ENCODE results near the gene ROPN1. TPM values are rescaled to one million over a fixed set of nuclear protein-coding genes. Genes with fewer than 3 reads are reported as not detected.
"Not testable (repeated sequence)": the region's sequence is repeated elsewhere in the genome, so short reads cannot be mapped to it uniquely, and the experiment has no call there.

The ROPN1 gene
- total RNA-seq, 3 donors from 2014 or later = 2.3 to 6.1 TPM; not detected in 1

DNA sequence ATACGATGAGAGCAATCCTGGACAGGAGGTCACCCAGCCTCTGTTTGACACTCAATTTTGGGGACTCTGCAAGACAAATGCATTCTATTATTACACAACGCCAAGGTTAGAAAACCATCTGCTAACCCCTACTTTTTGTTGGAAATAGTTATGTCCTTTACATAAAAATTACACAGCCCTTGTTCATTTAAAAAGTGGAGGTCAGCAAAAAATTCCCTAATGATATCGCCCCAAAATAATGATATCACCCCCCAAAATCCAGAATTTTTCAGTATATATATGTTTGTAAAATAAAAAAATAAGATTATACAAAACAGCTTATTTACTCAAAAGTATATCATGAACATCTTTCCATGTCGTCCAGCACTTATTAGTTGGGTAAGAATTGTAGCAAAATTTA lies 11.4 kb downstream of the ROPN1 start:
- intact Hi-C loops (cut with DNase I; ENCODE audit: low total_unique reads) = loop anchor here (5.0 kb wide), 1 partner anchor 687 kb away; no protein-coding TSS in a partner anchor
- TF ChIP-seq, protein P1, sequence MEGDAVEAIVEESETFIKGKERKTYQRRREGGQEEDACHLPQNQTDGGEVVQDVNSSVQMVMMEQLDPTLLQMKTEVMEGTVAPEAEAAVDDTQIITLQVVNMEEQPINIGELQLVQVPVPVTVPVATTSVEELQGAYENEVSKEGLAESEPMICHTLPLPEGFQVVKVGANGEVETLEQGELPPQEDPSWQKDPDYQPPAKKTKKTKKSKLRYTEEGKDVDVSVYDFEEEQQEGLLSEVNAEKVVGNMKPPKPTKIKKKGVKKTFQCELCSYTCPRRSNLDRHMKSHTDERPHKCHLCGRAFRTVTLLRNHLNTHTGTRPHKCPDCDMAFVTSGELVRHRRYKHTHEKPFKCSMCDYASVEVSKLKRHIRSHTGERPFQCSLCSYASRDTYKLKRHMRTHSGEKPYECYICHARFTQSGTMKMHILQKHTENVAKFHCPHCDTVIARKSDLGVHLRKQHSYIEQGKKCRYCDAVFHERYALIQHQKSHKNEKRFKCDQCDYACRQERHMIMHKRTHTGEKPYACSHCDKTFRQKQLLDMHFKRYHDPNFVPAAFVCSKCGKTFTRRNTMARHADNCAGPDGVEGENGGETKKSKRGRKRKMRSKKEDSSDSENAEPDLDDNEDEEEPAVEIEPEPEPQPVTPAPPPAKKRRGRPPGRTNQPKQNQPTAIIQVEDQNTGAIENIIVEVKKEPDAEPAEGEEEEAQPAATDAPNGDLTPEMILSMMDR (IDR thresholded peaks at IDR 0.05) = no peak
- TF ChIP-seq POLR2AphosphoS5 (IDR thresholded peaks at IDR 0.05) = no peak
- no peak for TF ChIP-seq POLR2A (IDR thresholded peaks at IDR 0.05)
- H3K27me3 ChIP-seq = no peaks in the 10 kb centered on the region
- no peaks in the 10 kb centered on the region for H3K36me3 ChIP-seq
- H3K4me1 ChIP-seq = no peaks in the 10 kb centered on the region
- DNase-seq (ENCODE audit: low spot score in 2 of 2) = no peak
- H3K4me3 ChIP-seq = peak overlapping the region in 2 of 3 donors; percentile 42 to 62
- H3K9me3 ChIP-seq = no peaks in the 10 kb centered on the region
- no peak overlapping the region for H3K27ac ChIP-seq

DNA sequence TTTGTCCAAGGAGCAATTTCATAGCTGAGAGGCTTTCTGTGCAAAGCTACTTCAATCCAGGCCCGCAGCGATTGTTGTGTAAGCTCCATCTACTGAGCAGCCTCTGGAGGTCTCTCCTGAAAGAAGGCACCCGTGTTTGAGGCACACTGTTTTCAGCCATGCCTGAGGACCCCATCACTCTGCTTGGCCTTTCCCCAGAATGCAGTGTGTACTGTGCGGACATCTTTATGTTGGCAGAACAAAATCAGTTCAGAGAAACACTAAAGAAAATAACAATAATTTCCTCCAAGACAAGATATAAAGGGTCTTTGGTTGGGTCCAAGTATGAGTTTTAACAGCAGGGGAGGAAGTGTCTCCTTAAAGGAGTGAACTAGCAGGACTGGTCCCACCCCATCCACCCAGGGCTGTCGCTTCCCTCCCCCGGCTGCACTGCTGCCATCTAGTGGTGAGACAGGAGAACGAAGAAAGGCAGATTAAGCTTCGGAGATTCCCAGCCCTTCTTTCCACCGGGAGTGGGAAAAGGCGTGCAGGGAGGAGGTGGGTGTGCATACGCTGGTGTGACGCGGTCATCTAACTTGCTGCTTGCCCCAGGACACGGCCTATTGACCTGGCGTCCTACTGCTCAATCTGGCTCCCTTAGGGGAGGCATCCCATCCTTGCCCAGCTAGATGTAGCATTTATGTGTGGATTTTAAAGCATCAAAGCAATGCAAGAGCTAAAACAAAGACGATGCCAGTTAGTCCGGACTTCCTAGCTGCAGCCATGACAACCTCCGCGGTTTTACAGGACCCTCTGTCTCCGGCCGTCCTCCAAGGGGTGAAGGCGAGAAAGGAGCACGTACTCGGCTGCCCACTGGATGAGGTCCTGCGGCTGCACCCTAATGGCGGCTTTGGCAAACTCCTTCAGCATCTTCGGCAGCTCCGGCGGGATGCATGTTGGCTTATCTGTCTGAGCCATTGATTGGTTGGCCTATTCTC lies 12.1 kb downstream of the ROPN1 start:
- not testable (repeated sequence) for H3K9me3 ChIP-seq, H3K27ac ChIP-seq, H3K27me3 ChIP-seq, H3K4me1 ChIP-seq, H3K36me3 ChIP-seq
- TF ChIP-seq, protein P1 (IDR thresholded peaks at IDR 0.05) = peak in 2 of 3 donors; percentile 57 to 64
- H3K4me3 ChIP-seq = peak overlapping the region; percentile 3 to 62 (median 42)
- intact Hi-C loops (cut with DNase I; ENCODE audit: low total_unique reads) = loop anchor here (5.0 kb wide), 1 partner anchor 687 kb away; no protein-coding TSS in a partner anchor
- DNase-seq (ENCODE audit: low spot score in 2 of 2) = peak; percentile 29 to 51

DNA sequence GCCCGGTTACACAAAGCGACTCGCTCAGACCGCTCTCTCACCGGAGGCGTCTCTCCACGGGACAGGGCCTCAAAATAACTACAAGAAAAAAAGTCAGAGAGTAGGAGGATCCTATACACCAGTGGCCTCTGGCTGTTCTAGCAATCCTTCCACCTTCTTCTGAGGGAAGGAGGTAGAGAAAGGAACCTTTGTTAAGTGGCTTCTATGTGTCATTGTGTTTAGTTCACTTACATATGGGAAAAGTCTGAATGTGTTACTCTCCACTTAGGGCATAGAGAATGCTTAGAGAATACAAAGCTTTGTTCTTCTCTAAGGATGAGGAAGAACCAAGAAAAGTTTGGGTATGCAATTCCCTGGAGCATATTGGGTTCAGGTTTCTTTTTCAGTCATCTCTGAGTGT lies 15.0 kb downstream of the ROPN1 start:
- H3K36me3 ChIP-seq; intact Hi-C loops (cut with DNase I; ENCODE audit: low total_unique reads); H3K27me3 ChIP-seq; H3K4me1 ChIP-seq; H3K9me3 ChIP-seq; H3K4me3 ChIP-seq: not testable (repeated sequence)
- peak in 1 of 2 donors; percentile 44 for DNase-seq (ENCODE audit: low spot score in 2 of 2)
- H3K27ac ChIP-seq = peak overlapping the region; percentile 74 to 88

DNA sequence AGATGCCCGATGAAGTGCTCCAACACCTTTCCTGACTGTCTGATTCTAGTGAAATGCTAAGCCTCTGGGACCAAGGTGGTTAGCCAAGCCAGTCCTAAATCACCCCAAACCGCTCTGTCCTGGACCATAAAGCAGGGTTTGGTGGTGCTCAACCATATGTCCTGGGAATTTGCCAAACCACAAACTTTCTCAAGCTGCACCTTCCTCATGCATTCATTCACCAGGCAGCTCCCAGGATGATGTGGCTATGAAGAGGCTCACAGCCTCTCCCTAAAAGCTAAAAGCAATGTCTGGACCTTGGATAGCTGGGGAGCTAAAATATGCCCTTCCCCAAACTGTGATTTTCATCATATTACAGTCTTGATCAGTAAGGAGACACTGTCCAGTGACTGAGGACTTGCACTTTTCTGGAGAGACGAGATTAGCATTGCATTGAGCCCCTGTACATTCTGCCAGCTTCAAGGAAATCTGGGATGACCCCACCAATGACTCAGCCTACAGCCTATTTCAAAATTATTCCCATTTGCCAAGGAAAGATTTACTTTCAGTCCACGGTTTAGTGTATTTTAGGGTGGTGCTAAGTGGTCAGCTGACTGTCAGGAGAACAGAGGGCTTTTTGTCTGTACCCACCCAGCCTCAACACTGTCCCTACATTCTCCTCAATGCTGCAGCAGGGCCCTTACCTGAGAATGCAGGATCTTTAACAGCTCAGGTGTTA lies 15.6 kb downstream of the ROPN1 start:
- intact Hi-C loops (cut with DNase I; ENCODE audit: low total_unique reads); DNase-seq (ENCODE audit: low spot score in 2 of 2); H3K4me1 ChIP-seq; H3K9me3 ChIP-seq; H3K27me3 ChIP-seq; H3K36me3 ChIP-seq: not testable (repeated sequence)
- peak overlapping the region; percentile 74 to 88 for H3K27ac ChIP-seq
- peak overlapping the region in 1 of 3 donors; percentile 2 for H3K4me3 ChIP-seq

DNA sequence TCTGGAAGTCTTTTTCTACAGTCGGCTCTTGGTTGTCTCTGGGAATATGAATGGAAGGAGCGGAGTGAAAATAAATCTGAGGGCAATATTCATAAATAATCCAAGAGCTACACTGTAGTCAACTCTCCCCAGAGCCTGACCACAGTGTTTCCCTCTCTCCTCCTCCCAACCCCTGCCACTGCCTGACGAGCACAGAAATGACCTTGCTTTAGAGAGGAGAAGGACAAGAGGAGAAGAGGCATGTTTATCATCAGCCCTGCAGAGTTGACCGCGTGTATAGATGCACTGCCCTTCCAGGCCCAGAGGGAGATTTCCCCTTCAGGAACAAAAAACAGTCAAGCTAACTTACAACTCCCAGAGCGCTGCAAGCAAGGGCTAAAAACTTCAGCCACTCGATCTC lies 16.9 kb downstream of the ROPN1 start:
- H3K4me1 ChIP-seq; H3K27ac ChIP-seq; H3K4me3 ChIP-seq; H3K9me3 ChIP-seq; H3K36me3 ChIP-seq; intact Hi-C loops (cut with DNase I; ENCODE audit: low total_unique reads); H3K27me3 ChIP-seq; DNase-seq (ENCODE audit: low spot score in 2 of 2): not testable (repeated sequence)

DNA sequence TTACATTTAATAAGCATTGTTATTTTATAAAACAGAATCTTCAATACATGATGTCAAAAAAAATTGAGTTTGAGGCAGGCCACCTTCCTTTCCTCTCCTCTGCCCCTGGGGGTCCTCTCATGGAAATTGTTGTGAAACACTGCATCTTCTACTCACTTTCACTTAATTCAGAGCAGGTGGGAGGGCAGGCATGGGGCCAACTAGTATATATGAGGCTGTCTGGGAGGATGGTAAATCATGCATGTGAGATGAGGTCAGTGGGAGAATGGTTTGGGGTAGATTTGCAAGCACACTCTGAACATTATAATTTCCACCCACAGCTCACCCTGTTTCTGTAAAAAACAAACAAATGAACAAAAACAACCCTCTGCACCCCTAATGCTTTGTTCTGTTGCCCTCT lies 20.5 kb downstream of the ROPN1 start:
- Histone ChIP-seq H3K36me3 (no peaks in the 10 kb centered on the region), H3K27me3 (no peaks in the 10 kb centered on the region), H3K27ac (no peak overlapping the region), H3K9me3 (no peaks in the 10 kb centered on the region), H3K4me3 (no peak overlapping the region), H3K4me1 (no peaks in the 10 kb centered on the region)
- TF ChIP-seq POLR2AphosphoS5 (IDR thresholded peaks at IDR 0.05) (no peak), POLR2A (IDR thresholded peaks at IDR 0.05) (no peak)
- TF ChIP-seq, protein P1 (IDR thresholded peaks at IDR 0.05) = no peak
- intact Hi-C loops (cut with DNase I; ENCODE audit: low total_unique reads) = no loop called here
- no peak for DNase-seq (ENCODE audit: low spot score in 2 of 2)

GRCh38 chr3:123967260-123967659 lies 24.7 kb downstream of the ROPN1 start:
- intact Hi-C loops (cut with DNase I; ENCODE audit: low total_unique reads); DNase-seq (ENCODE audit: low spot score in 2 of 2); H3K27me3 ChIP-seq; H3K36me3 ChIP-seq; H3K4me1 ChIP-seq; H3K9me3 ChIP-seq; H3K4me3 ChIP-seq; H3K27ac ChIP-seq: not testable (repeated sequence)

DNA sequence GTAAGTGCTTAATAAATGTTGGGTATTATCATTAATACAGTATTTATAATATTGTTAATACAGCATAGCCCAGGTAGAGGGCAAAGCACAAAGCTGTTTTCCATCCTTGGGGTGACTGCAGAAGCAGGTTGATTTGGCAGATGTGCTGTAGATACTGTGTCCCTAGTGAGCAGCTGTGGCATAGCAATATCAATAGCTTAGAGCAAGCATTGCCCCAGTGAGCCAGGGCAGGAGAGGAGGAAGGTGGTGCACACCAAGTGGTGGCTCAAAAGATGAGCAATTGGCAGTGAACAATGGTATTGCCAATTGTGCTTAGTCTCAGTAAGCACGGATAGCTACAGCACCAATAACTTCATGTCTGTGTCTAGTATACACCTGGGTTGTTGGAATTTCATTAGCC lies 25.1 kb downstream of the ROPN1 start:
- intact Hi-C loops (cut with DNase I; ENCODE audit: low total_unique reads); H3K9me3 ChIP-seq; H3K36me3 ChIP-seq; DNase-seq (ENCODE audit: low spot score in 2 of 2); H3K4me3 ChIP-seq; H3K4me1 ChIP-seq; H3K27ac ChIP-seq; H3K27me3 ChIP-seq: not testable (repeated sequence)

DNA sequence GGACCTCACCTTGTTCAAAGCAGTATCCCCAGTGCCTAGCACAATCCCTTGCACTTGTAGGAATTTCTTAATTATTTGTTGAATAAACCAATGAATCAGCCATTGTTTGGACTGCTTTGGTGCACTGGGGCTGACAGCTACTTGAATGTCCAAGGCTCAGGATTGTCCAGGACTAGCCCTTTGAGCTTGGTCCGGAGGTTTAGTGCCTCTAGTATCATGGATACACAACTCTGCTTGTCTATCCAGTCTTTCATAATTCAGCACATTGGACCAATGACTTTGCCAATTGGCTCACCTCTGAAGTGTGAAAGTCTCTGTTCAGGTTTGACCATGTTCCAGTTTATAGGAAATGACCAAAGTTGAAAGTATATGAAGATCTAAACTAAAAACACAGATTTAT lies 27.1 kb downstream of the ROPN1 start:
- H3K27me3 ChIP-seq; H3K27ac ChIP-seq; DNase-seq (ENCODE audit: low spot score in 2 of 2); intact Hi-C loops (cut with DNase I; ENCODE audit: low total_unique reads); H3K36me3 ChIP-seq; H3K4me3 ChIP-seq; H3K4me1 ChIP-seq; H3K9me3 ChIP-seq: not testable (repeated sequence)

All from breast epithelium (tissue), 4 donors.